Upper lobe of left lung (tissue), 4 donors: Measurements from ENCODE around the gene RIMS1.

Experiments used
- CTCF ChIP-seq, 6 experiments: fragments of 450-650 bp in 4 of 6; fragments of 200-600 bp in 2 of 6; sonication (generic) in 2 of 6; IDR thresholded peaks; one replicate each; pipeline ENCODE4 v1.5.1; 2016 to 2019; ENCODE audit warnings: antibody characterized with exemption in 6 of 6
- POLR2A ChIP-seq, 4 donors: fragments of 450-650 bp; IDR thresholded peaks; one replicate each; pipeline ENCODE4 v1.5.1; 2016 to 2017; ENCODE audit warnings: antibody characterized with exemption in 4 of 4, mild to moderate bottlenecking in 2 of 4

- TF ChIP-seq CTCF (IDR thresholded peaks at IDR 0.05): no peak
- TF ChIP-seq POLR2A (IDR thresholded peaks at IDR 0.05): no peak
Measured at GRCh38 chr6:72203983-72204382, 317.6 kb downstream of the RIMS1 start.
